Lung (tissue), 12 donors: ENCODE data around the gene SNX33. TPM values are rescaled to one million over a fixed set of nuclear protein-coding genes. Genes with fewer than 3 reads are reported as not detected.
A peak's percentile ranks its signal among the peaks of the same experiment; 100 is the strongest.

Experiments used
- ATAC-seq: fragments of 200-7000 bp; cut with Tn5 transposase; one replicate; pipeline ENCODE4 v1.9.1; 2020; ENCODE audit warnings: moderate number of reproducible peaks; ENCODE audit not compliant: insufficient read depth, low FRiP score
- DNase-seq, 3 donors: peaks; one replicate each; pipeline ENCODE4 v3.0.0-alpha.2; 2013 to 2017
- H3K27ac ChIP-seq, 2 donors: one replicate each; pipeline ENCODE4 v1.5.1; 2013; ENCODE audit warnings: mild to moderate bottlenecking in 2 of 2, moderate library complexity in 2 of 2, control low read depth in 1 of 2, inconsistent platforms in 1 of 2, low read depth in 1 of 2, low read length in 1 of 2
- H3K27me3 ChIP-seq, 3 donors: one replicate each; pipeline ENCODE4 v1.5.1; 2013; ENCODE audit warnings: low read length in 2 of 3; ENCODE audit not compliant: control insufficient read depth in 3 of 3, insufficient read depth in 3 of 3
- H3K36me3 ChIP-seq, 4 donors: one replicate each; pipeline ENCODE4 v1.5.1; 2013; ENCODE audit warnings: low read length in 4 of 4, mild to moderate bottlenecking in 1 of 4, moderate library complexity in 1 of 4; ENCODE audit not compliant: control insufficient read depth in 4 of 4, insufficient read depth in 4 of 4
- H3K4me1 ChIP-seq, 5 donors: one replicate each; pipeline ENCODE4 v1.5.1; 2013; ENCODE audit warnings: low read length in 5 of 5, mild to moderate bottlenecking in 2 of 5, moderate library complexity in 1 of 5; ENCODE audit not compliant: control insufficient read depth in 5 of 5, insufficient read depth in 5 of 5
- H3K4me3 ChIP-seq: one replicate; pipeline ENCODE4 v1.5.1; 2013; ENCODE audit warnings: mild to moderate bottlenecking, control low read depth, moderate library complexity
- H3K9ac ChIP-seq, 2 donors: one replicate each; pipeline ENCODE4 v1.5.1; 2013; ENCODE audit warnings: low read length in 2 of 2, control low read depth in 1 of 2; ENCODE audit not compliant: insufficient read depth in 1 of 2
- H3K9me3 ChIP-seq, 4 donors: one replicate each; pipeline ENCODE4 v1.5.1; 2013; ENCODE audit warnings: low read length in 3 of 4, mild to moderate bottlenecking in 1 of 4, moderate library complexity in 1 of 4; ENCODE audit not compliant: control insufficient read depth in 4 of 4, insufficient read depth in 3 of 4
- CTCF ChIP-seq: IDR thresholded peaks from 2 replicates; pipeline ENCODE4 v1.5.1; 2012; ENCODE audit warnings: mild to moderate bottlenecking; ENCODE audit errors: control extremely low read depth, extremely low read depth
- WGBS, 2 donors: extraction: QIAGEN DNeasy Blood & Tissue Kit; methylation state at CpG; one replicate each; pipeline ENCODE4 v1.1.7; 2013; 5-methylcytosine and 5-hydroxymethylcytosine counted together
- polyA plus RNA-seq, 2 donors: library from polyadenylated mRNA; stranded (reverse); fragments of 200-250 nt; gene quantifications; one replicate each; pipeline ENCODE4 v1.2.1, GENCODE V29; 2013
- total RNA-seq, 2 donors: library from RNA; depleted of rRNA in 1 of 2; stranded (reverse); fragments of >200 nt in 1 of 2; gene quantifications; one replicate each; pipeline ENCODE4 v1.2.1, GENCODE V29; 2014 to 2021
- donor health status: control.
- donor health status: control.
- donor health status: Bipolar disorder and iron deficiency.
- donor health status: healthy.
- donor health status: DM: yes; HTN: yes; CAD: no.

The SNX33 gene
- total and polyA plus RNA-seq, 4 donors: 13.6 to 23.5 (median 18.0) TPM

- Histone ChIP-seq H3K27me3 (no peaks in the 10 kb centered on the region), H3K36me3 (peaks cover 0 to 7% (median 4%) of the 10 kb centered on the region in 4 donors), H3K9ac (peak overlapping the region; percentile 90 to 94), H3K9me3 (no peaks in the 10 kb centered on the region), H3K27ac (peak overlapping the region; percentile 89 to 96), H3K4me3 (peak overlapping the region; percentile 79), H3K4me1 (peaks cover 4 to 35% (median 19%) of the 10 kb centered on the region in 5 donors)
- 33 to 55% methylated on average over 5 of the region's 5 CpGs for WGBS, 2 donors
- TF ChIP-seq CTCF: no peak
- no peak for DNase-seq
- no peak for ATAC-seq
These were observed 1.4 kb upstream of the SNX33 start for GRCh38 chr15:75646112-75646943.

GRCh38 chr15:75646944-75647364, 758 bp upstream of the SNX33 start:
- peaks cover 0 to 7% (median 4%) of the 10 kb centered on the region in 4 donors for H3K36me3 ChIP-seq

GRCh38 chr15:75648156-75649000, 666 bp downstream of the SNX33 start:
- no peak for TF ChIP-seq CTCF
- H3K4me3 ChIP-seq: peak overlapping the region; percentile 79
- peaks cover 4 to 55% (median 29%) of the 10 kb centered on the region in 5 donors for H3K4me1 ChIP-seq
- DNase-seq (peak; percentile 66 to 68 (median 67)), ATAC-seq (no peak)
- 8 to 16% methylated on average over 32 to 34 of the region's 34 CpGs for WGBS, 2 donors
- peak overlapping the region; percentile 89 to 96 for H3K27ac ChIP-seq
- H3K27me3 ChIP-seq: no peaks in the 10 kb centered on the region
- H3K9me3 ChIP-seq: no peaks in the 10 kb centered on the region
- H3K9ac ChIP-seq: peak overlapping the region; percentile 85 to 90
- H3K36me3 ChIP-seq: peaks cover 0 to 10% (median 4%) of the 10 kb centered on the region in 4 donors

More at GRCh38 chr15:75646944-75647364, 758 bp upstream of the SNX33 start:
- Histone ChIP-seq H3K4me3 (peak overlapping the region; percentile 79), H3K4me1 (peaks cover 4 to 41% (median 23%) of the 10 kb centered on the region in 5 donors), H3K27me3 (no peaks in the 10 kb centered on the region), H3K9me3 (no peaks in the 10 kb centered on the region), H3K9ac (peak overlapping the region; percentile 90 to 94), H3K27ac (peak overlapping the region; percentile 89 to 96)
- DNase-seq: peak in 1 of 3 donors; percentile 50
- peak; percentile 4 for ATAC-seq
- TF ChIP-seq CTCF: no peak
- WGBS, 2 donors: 1 to 2% methylated on average over 26 of the region's 26 CpGs
